Superior temporal gyrus (tissue), 1 donor: ENCODE measurements around the gene CRIM1.
"Not testable (repeated sequence)": the region's sequence is repeated elsewhere in the genome, so short reads cannot be mapped to it uniquely, and the experiment has no call there.

Source experiments
- DNase-seq: peaks from one replicate; pipeline ENCODE4 v3.0.0-alpha.2; 2016; ENCODE audit errors: extremely low spot score

The CRIM1 gene

GRCh38 chr2:36355151-36355889 is at the start of gene CRIM1:
Gene CRIM1, plus strand, starts transcription at chr2:36355778. Its CDS starts 515 bp downstream, at chr2:36356293.
- DNase-seq: peak; percentile 70

GRCh38 chr2:36307441-36307840 is 48.1 kb upstream of the CRIM1 start:
- no peak for DNase-seq

- DNase-seq: not testable (repeated sequence)
Measured at GRCh38 chr2:36310444-36310843, 45.1 kb upstream of the CRIM1 start.

GRCh38 chr2:36318547-36318946 is 37.0 kb upstream of the CRIM1 start:
- DNase-seq: no peak

GRCh38 chr2:36322108-36322507 is 33.5 kb upstream of the CRIM1 start:
- DNase-seq: peak; percentile 66

- DNase-seq: no peak
Measured at GRCh38 chr2:36326286-36326685, 29.3 kb upstream of the CRIM1 start.

- no peak for DNase-seq
Measured at GRCh38 chr2:36329251-36329650, 26.3 kb upstream of the CRIM1 start.

- no peak for DNase-seq
Measured at GRCh38 chr2:36329746-36330472, 25.7 kb upstream of the CRIM1 start.

- no peak for DNase-seq
Measured at GRCh38 chr2:36330473-36331395, 24.8 kb upstream of the CRIM1 start.

GRCh38 chr2:36333350-36334012 is 22.1 kb upstream of the CRIM1 start:
- DNase-seq: no peak

GRCh38 chr2:36335597-36335996 is 20.0 kb upstream of the CRIM1 start:
- DNase-seq: no peak

- DNase-seq: no peak
Measured at GRCh38 chr2:36336321-36336720, 19.3 kb upstream of the CRIM1 start.

GRCh38 chr2:36337354-36337753 is 18.2 kb upstream of the CRIM1 start:
- DNase-seq: no peak

- DNase-seq: no peak
Measured at GRCh38 chr2:36338124-36338826, 17.3 kb upstream of the CRIM1 start.

- DNase-seq: no peak
Measured at GRCh38 chr2:36338827-36339145, 16.8 kb upstream of the CRIM1 start.

GRCh38 chr2:36339607-36340218 is 15.9 kb upstream of the CRIM1 start:
- no peak for DNase-seq

- no peak for DNase-seq
Measured at GRCh38 chr2:36343606-36344005, 12.0 kb upstream of the CRIM1 start.

- DNase-seq: no peak
Measured at GRCh38 chr2:36348721-36349120, 6.9 kb upstream of the CRIM1 start.

- no peak for DNase-seq
Measured at GRCh38 chr2:36351291-36351690, 4.3 kb upstream of the CRIM1 start.

- peak; percentile 84 for DNase-seq
Measured at GRCh38 chr2:36351736-36352349, 3.7 kb upstream of the CRIM1 start.
